ENCODE data around the gene ZFHX3. TPM values are rescaled to one million over a fixed set of nuclear protein-coding genes. Genes with fewer than 3 reads are reported as not detected.

ZFHX3 gene
- total RNA-seq, 1 experiment from 2014 or later, result 1.5 TPM

GRCh38 chr16:72952811-72953271 lies 95.1 kb downstream of the ZFHX3 start:
- H2BK15ac ChIP-seq (ENCODE audit: low read depth, low read length), result no peak overlapping the region
- H2BK120ac ChIP-seq (ENCODE audit: low read depth, low read length, poor library complexity, severe bottlenecking), result no peak overlapping the region
- H2BK20ac ChIP-seq (ENCODE audit: low read depth, low read length, poor library complexity, severe bottlenecking), result no peak overlapping the region
- no peak overlapping the region for H3K23ac ChIP-seq (ENCODE audit: insufficient read length, low read depth, low read length)
- WGBS (ENCODE audit: extremely low coverage, insufficient read length, low lambda C conversion rate), result no CpG with 5 or more reads among the region's 9 CpGs
- H4K5ac ChIP-seq (ENCODE audit: insufficient read length, low read depth, low read length), result no peak overlapping the region
- Mint-ChIP-seq H3K4me1 (peaks cover 9% of the 10 kb centered on the region in 2 experiments), H3K27me3 (ENCODE audit: low read depth) (peaks cover 3% of the 10 kb centered on the region), H3K36me3 (ENCODE audit: insufficient read depth in 1 of 3, low read depth in 3 of 3) (peaks cover 0 to 4% (median 2%) of the 10 kb centered on the region in 3 experiments; a peak in 4 of 7 replicates), H3K27ac (0 out of 7 replicates have a peak overlapping the region, but pooled peaks of 1 of the 3 experiments have one; percentile 23), H3K4me3 (no peak overlapping the region), H3K9me3 (peaks cover 0 to 2% of the 10 kb centered on the region in 2 experiments; a peak in 2 of 5 replicates)
- H3K4ac ChIP-seq (ENCODE audit: low read depth, low read length), result no peak overlapping the region
- H3K56ac ChIP-seq (ENCODE audit: insufficient read length, low read depth, low read length), result no peak overlapping the region
- H3K18ac ChIP-seq (ENCODE audit: insufficient read length, low read depth, low read length), result no peak overlapping the region
- no peak overlapping the region for H2BK12ac ChIP-seq (ENCODE audit: insufficient read length, low read depth, low read length)
- no peaks in the 10 kb centered on the region for H3K9me3 ChIP-seq (ENCODE audit: control insufficient read depth, low read depth, low read length)
- H4K91ac ChIP-seq (ENCODE audit: insufficient read length, low read depth, low read length), result no peak overlapping the region
- H2AK5ac ChIP-seq (ENCODE audit: insufficient read length, low read length), result no peak overlapping the region
- H3K27me3 ChIP-seq (ENCODE audit: insufficient read depth, low read length), result no peaks in the 10 kb centered on the region; the same call in 1 of the 2 replicates
- H3K79me2 ChIP-seq (ENCODE audit: insufficient read depth, low read length), result no peaks in the 10 kb centered on the region
- no peaks in the 10 kb centered on the region for H3K79me1 ChIP-seq (ENCODE audit: insufficient read depth, low read depth, low read length, poor library complexity, severe bottlenecking)
- no peak overlapping the region for H3K14ac ChIP-seq (ENCODE audit: insufficient read depth, low read length)
- H3K27ac ChIP-seq (ENCODE audit: insufficient read length, low read depth, low read length), result no peak overlapping the region
- no peaks in the 10 kb centered on the region for H3K23me2 ChIP-seq (ENCODE audit: insufficient read length, low read depth, low read length, poor library complexity, severe bottlenecking)
- no peak overlapping the region for H3T11ph ChIP-seq (ENCODE audit: low read length)
- H3K4me2 ChIP-seq (ENCODE audit: insufficient read depth, insufficient read length, low read length), result no peak overlapping the region
- H2AFZ ChIP-seq (ENCODE audit: low read length), result no peak overlapping the region
- no peak overlapping the region for H2BK5ac ChIP-seq (ENCODE audit: insufficient read length, low read length)
- no peak overlapping the region for H4K8ac ChIP-seq (replicated peaks; ENCODE audit: insufficient read length, low read depth, low read length)
- H4K20me1 ChIP-seq (ENCODE audit: control insufficient read depth, insufficient read depth, insufficient read length), result no peaks in the 10 kb centered on the region
- H3K9ac ChIP-seq (ENCODE audit: extremely low read depth, insufficient read length, low read length), result no peak overlapping the region
- no peak for DNase-seq
- no peak for TF ChIP-seq CTCF (conservative IDR thresholded peaks at IDR 0.05)
- H3K4me1 ChIP-seq (ENCODE audit: insufficient read depth, low read length), result no peaks in the 10 kb centered on the region

Measured in H9 (cell line).